Renal pelvis (tissue), 4 donors: ENCODE results near the gene VAV2. TPM values are rescaled to one million over a fixed set of nuclear protein-coding genes. Genes with fewer than 3 reads are reported as not detected.
A peak's percentile ranks its signal among the peaks of the same experiment; 100 is the strongest.

Experiments used
- DNase-seq: peaks from one replicate; pipeline ENCODE4 v3.0.0-alpha.2; 2013
- polyA plus RNA-seq, 3 donors: library from polyadenylated mRNA; unstranded; fragments of 120-200 nt; gene quantifications; one replicate each; pipeline ENCODE4 v1.2.1, GENCODE V29; 2013; ENCODE audit not compliant: insufficient read length in 3 of 3

The VAV2 gene
- polyA plus RNA-seq, 3 donors = 36.6 to 55.8 (median 37.4) TPM

GRCh38 chr9:133856798-133857197, 135.3 kb downstream of the VAV2 start:
- DNase-seq = no peak

GRCh38 chr9:133855802-133856521, 136.2 kb downstream of the VAV2 start:
- peak; percentile 69 for DNase-seq

GRCh38 chr9:133855371-133855770, 136.8 kb downstream of the VAV2 start:
- no peak for DNase-seq

GRCh38 chr9:133854765-133855164, 137.4 kb downstream of the VAV2 start:
- DNase-seq = no peak

GRCh38 chr9:133854048-133854447, 138.1 kb downstream of the VAV2 start:
- no peak for DNase-seq

GRCh38 chr9:133853331-133853730, 138.8 kb downstream of the VAV2 start:
- DNase-seq = no peak

GRCh38 chr9:133852431-133852830, 139.7 kb downstream of the VAV2 start:
- DNase-seq = no peak

GRCh38 chr9:133851693-133852092, 140.4 kb downstream of the VAV2 start:
- no peak for DNase-seq

- DNase-seq = no peak
Observed at GRCh38 chr9:133850937-133851336, 141.2 kb downstream of the VAV2 start.

- DNase-seq = no peak
Observed at GRCh38 chr9:133850161-133850560, 142.0 kb downstream of the VAV2 start.

- no peak for DNase-seq
Observed at GRCh38 chr9:133849110-133849670, 142.9 kb downstream of the VAV2 start.

GRCh38 chr9:133848471-133849109, 143.5 kb downstream of the VAV2 start:
- DNase-seq = no peak

GRCh38 chr9:133846483-133847090, 145.5 kb downstream of the VAV2 start:
- DNase-seq = no peak

- peak; percentile 61 for DNase-seq
Observed at GRCh38 chr9:133845440-133845839, 146.7 kb downstream of the VAV2 start.

GRCh38 chr9:133844881-133845410, 147.2 kb downstream of the VAV2 start:
- no peak for DNase-seq

GRCh38 chr9:133844398-133844784, 147.7 kb downstream of the VAV2 start:
- no peak for DNase-seq

GRCh38 chr9:133843751-133844397, 148.2 kb downstream of the VAV2 start:
- DNase-seq = no peak

GRCh38 chr9:133843250-133843649, 148.9 kb downstream of the VAV2 start:
- no peak for DNase-seq

- peak; percentile 54 for DNase-seq
Observed at GRCh38 chr9:133842721-133843227, 149.3 kb downstream of the VAV2 start.

- DNase-seq = no peak
Observed at GRCh38 chr9:133842174-133842573, 149.9 kb downstream of the VAV2 start.

- no peak for DNase-seq
Observed at GRCh38 chr9:133841167-133841812, 150.8 kb downstream of the VAV2 start.
